ENCODE results near the gene WSCD2. TPM values are rescaled to one million over a fixed set of nuclear protein-coding genes. Genes with fewer than 3 reads are reported as not detected.

Gene WSCD2
- total RNA-seq, 2 experiments from 2014 or later, result not detected

DNA sequence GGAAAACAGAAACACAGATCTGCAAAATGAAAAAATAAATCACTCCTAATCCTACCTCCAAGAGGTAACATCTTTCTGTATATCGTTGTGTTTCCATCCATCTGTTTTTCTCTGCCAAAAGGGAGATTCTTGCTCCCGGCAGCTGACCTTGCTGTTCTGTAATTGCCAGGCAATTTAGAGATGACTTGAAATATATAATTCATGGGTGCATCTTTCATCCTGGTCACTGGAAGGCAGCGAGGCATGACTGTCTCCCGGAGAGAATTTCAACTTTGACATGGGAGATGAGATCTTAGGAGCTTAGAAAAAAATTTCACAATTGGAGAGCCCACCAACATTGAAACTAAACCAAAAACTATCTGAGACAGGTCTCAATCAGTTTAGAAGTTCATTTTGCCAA is 53.0 kb downstream of the WSCD2 start:
- CTCF ChIA-PET, result interaction anchor here (0.7 to 1.2 kb wide), 3 partner anchors 13 to 237 kb away, joined by 3 to 6 read pairs (median 3); no protein-coding TSS in a partner anchor
- H3K4me3 Mint-ChIP-seq, result no peak overlapping the region
- no peaks in the 10 kb centered on the region for H3K9me3 Mint-ChIP-seq
- H3K4me1 Mint-ChIP-seq, result no peaks in the 10 kb centered on the region
- no peaks in the 10 kb centered on the region for H3K27me3 Mint-ChIP-seq
- POLR2A ChIA-PET, result no interaction called here
- no peak for DNase-seq
- no peak overlapping the region for H3K27ac Mint-ChIP-seq
- H3K36me3 Mint-ChIP-seq (ENCODE audit: low read depth), result no peaks in the 10 kb centered on the region

DNA sequence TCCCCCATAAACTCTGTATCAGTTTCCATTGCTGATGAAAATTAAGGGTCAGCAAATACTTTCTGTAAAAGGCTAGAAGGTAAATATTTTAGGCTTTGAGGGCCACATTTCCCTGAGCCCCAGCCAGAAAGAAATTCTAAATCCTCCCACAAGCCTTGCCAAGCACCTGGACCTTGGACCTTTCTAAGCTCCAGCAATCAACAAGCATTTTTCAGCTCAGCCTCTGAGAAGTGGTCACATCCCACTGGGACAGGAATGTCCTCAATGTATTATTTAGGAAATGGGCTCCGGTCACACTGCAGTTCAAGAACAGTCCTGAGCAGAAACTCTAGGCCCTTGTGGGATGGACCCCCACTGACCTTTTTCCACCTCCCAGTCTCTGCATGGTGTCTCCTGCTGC is 55.9 kb downstream of the WSCD2 start:
- CTCF ChIA-PET, result no interaction called here
- no peaks in the 10 kb centered on the region for H3K27me3 Mint-ChIP-seq
- H3K9me3 Mint-ChIP-seq, result no peaks in the 10 kb centered on the region
- no peak for DNase-seq
- H3K36me3 Mint-ChIP-seq (ENCODE audit: low read depth), result no peaks in the 10 kb centered on the region
- POLR2A ChIA-PET, result no interaction called here
- no peak overlapping the region for H3K4me3 Mint-ChIP-seq
- no peak overlapping the region for H3K27ac Mint-ChIP-seq
- no peaks in the 10 kb centered on the region for H3K4me1 Mint-ChIP-seq

DNA sequence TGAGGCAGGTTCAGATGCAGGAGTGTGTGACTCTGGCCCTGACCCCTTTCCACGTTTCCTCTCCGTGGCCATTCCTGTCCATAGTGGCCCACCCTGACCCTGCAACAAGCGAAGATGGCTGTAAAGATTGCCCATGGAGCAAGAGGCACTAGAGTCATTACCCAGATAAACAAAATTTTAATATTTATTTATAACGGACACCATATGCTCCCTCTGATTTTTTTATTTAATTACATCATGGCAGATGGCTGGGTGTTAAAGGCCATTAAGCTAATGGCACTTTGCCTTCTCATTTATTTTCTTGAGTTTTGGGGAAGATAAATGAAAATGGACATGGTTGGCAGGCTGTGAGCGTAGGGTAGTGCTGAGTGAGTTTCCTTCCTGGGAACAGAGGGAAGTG is 58.7 kb downstream of the WSCD2 start:
- no peaks in the 10 kb centered on the region for H3K36me3 Mint-ChIP-seq (ENCODE audit: low read depth)
- DNase-seq, result no peak
- POLR2A ChIA-PET, result no interaction called here
- H3K4me3 Mint-ChIP-seq, result no peak overlapping the region
- H3K9me3 Mint-ChIP-seq, result no peaks in the 10 kb centered on the region
- H3K4me1 Mint-ChIP-seq, result no peaks in the 10 kb centered on the region
- CTCF ChIA-PET, result interaction anchor here (1.2 kb wide), 1 partner anchor 38 kb away, joined by 3 read pairs; no protein-coding TSS in a partner anchor
- no peaks in the 10 kb centered on the region for H3K27me3 Mint-ChIP-seq
- H3K27ac Mint-ChIP-seq, result no peak overlapping the region

DNA sequence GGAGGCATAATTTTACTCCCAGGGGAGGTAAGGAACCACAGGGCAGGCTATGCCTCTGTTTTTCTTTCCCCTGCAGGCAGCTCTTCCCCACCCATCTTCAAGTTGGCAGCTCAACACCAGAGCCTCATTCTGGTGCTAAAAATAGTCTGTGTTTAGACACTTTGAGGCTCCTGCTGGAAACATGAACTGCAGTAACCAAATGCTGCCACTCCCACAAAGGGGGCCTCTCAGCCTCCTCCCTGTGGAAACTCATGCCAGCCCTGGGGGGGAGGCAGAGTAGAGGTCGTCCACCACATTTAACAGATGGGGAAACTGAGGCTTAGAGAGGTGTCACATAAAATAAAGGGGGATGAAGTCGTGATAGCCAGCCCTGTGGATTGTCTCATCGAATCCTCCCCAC is 61.4 kb downstream of the WSCD2 start:
- H3K27ac Mint-ChIP-seq, result no peak overlapping the region
- ChIA-PET POLR2A (no interaction called here), CTCF (no interaction called here)
- H3K4me3 Mint-ChIP-seq, result no peak overlapping the region
- no peaks in the 10 kb centered on the region for H3K9me3 Mint-ChIP-seq
- H3K4me1 Mint-ChIP-seq, result no peaks in the 10 kb centered on the region
- no peaks in the 10 kb centered on the region for H3K27me3 Mint-ChIP-seq
- H3K36me3 Mint-ChIP-seq (ENCODE audit: low read depth), result no peaks in the 10 kb centered on the region
- no peak for DNase-seq

DNA sequence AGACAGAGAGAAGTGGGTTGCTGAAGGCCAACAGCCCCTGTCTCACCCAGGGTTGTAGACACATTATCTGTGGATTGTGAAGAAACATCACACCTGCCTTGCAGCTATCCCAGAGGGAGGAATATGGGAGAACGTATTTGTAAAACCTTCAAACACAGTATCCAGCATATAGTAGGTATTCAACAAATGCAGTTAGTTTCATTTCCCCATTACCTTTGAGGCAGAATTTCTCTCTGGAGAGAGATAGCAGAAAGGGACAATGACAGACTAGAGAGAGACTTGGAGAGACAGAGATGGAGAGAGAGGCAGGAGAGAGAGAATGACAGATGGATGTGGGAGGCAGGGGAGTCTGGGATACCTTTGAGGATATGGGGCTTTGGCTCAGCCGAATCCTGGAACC is 62.0 kb downstream of the WSCD2 start:
- no peaks in the 10 kb centered on the region for H3K4me1 Mint-ChIP-seq
- no peak overlapping the region for H3K4me3 Mint-ChIP-seq
- H3K9me3 Mint-ChIP-seq, result no peaks in the 10 kb centered on the region
- no peaks in the 10 kb centered on the region for H3K36me3 Mint-ChIP-seq (ENCODE audit: low read depth)
- CTCF ChIA-PET, result no interaction called here
- no peaks in the 10 kb centered on the region for H3K27me3 Mint-ChIP-seq
- POLR2A ChIA-PET, result no interaction called here
- no peak for DNase-seq
- H3K27ac Mint-ChIP-seq, result no peak overlapping the region

DNA sequence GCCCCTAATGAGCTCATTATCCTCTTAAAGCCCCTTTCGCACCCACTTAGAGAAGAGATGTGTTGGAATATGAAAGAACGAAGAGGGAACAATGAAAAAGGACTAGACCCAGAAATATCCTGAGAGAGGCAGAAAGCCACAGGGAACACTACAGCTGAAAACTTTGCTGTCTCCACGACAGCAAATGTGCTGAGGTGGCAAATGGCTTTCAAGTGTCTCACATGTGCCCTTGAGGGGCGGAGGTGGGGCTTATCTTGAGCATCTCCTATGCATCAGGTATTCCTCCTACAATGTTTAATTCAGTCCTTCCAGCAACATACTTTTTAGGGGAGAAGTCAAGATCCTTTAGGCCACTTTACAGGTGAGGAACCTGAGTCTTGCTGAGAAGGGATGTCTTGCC is 62.9 kb downstream of the WSCD2 start:
- Mint-ChIP-seq H3K4me1 (no peaks in the 10 kb centered on the region), H3K27ac (no peak overlapping the region), H3K4me3 (no peak overlapping the region), H3K27me3 (no peaks in the 10 kb centered on the region), H3K36me3 (ENCODE audit: low read depth) (no peaks in the 10 kb centered on the region), H3K9me3 (no peaks in the 10 kb centered on the region)
- ChIA-PET POLR2A (no interaction called here), CTCF (no interaction called here)
- DNase-seq, result no peak

DNA sequence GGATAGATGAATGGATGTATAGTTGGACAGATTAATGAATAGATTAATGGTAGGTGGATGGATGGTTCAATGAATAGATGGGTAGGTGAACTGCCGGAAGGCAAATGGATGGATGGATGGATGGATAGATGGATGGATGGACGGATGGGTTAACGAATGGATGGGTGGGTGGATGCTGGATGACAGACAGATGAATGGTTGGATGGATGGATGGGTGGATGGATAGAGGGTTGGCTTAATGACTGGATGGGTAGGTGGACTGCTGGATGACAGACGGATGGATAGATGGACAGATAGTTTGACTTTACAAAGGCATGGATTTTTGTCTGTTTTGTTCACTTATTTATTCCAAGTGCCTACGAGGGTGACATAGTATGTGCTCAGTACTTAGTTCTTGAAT is 64.4 kb downstream of the WSCD2 start:
- H3K4me1 Mint-ChIP-seq, result no peaks in the 10 kb centered on the region
- no peak for DNase-seq
- H3K27ac Mint-ChIP-seq, result no peak overlapping the region
- CTCF ChIA-PET, result no interaction called here
- H3K9me3 Mint-ChIP-seq, result no peaks in the 10 kb centered on the region
- H3K27me3 Mint-ChIP-seq, result no peaks in the 10 kb centered on the region
- no peaks in the 10 kb centered on the region for H3K36me3 Mint-ChIP-seq (ENCODE audit: low read depth)
- no peak overlapping the region for H3K4me3 Mint-ChIP-seq
- POLR2A ChIA-PET, result no interaction called here

DNA sequence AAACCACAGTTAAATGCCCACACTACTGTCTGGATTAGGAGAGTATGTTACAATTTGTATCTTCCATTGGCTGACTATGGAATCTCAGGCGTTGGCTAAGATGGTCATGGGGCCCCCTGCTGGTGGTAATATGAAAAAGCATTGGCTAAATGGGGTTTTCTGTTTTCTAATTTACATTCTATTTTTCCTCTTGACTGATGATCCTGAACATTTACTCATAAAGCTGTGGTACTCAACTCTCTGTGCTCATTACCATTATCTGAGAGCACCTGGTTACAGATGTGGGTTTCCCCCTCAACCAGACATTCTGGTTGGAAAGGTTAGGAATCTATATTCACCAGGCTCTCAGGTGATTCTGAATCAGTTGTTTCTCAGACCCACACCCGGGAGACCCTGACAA is 64.8 kb downstream of the WSCD2 start:
- ChIA-PET CTCF (no interaction called here), POLR2A (no interaction called here)
- peak; percentile 19 for DNase-seq
- H3K9me3 Mint-ChIP-seq, result no peaks in the 10 kb centered on the region
- no peaks in the 10 kb centered on the region for H3K27me3 Mint-ChIP-seq
- no peak overlapping the region for H3K4me3 Mint-ChIP-seq
- H3K27ac Mint-ChIP-seq, result no peak overlapping the region
- H3K4me1 Mint-ChIP-seq, result no peaks in the 10 kb centered on the region
- H3K36me3 Mint-ChIP-seq (ENCODE audit: low read depth), result no peaks in the 10 kb centered on the region

DNA sequence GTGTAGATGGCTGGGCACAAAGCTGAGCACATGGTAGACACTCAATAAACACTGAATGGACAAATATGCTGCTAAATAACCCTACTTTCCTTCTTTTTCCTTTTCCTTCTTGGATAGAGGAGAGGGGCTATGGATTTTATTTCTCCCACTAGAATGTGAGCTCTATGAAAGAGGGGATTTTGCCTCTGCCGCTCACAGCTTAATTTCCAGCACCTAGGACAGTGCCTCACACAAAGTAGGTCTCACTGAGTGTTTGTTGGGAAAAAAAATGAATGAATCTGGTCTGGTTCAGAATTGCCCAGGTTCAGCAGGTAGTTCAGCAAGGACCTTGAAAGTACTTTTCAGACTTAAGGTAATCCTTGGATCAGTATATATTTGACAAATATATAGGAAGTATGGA is 65.5 kb downstream of the WSCD2 start:
- Mint-ChIP-seq H3K27me3 (no peaks in the 10 kb centered on the region), H3K36me3 (ENCODE audit: low read depth) (no peaks in the 10 kb centered on the region), H3K9me3 (no peaks in the 10 kb centered on the region), H3K4me1 (no peaks in the 10 kb centered on the region), H3K27ac (no peak overlapping the region), H3K4me3 (no peak overlapping the region)
- CTCF ChIA-PET, result interaction anchor here (0.9 kb wide), 1 partner anchor 12 kb away, joined by 6 read pairs; no protein-coding TSS in a partner anchor
- no peak for DNase-seq
- POLR2A ChIA-PET, result no interaction called here

DNA sequence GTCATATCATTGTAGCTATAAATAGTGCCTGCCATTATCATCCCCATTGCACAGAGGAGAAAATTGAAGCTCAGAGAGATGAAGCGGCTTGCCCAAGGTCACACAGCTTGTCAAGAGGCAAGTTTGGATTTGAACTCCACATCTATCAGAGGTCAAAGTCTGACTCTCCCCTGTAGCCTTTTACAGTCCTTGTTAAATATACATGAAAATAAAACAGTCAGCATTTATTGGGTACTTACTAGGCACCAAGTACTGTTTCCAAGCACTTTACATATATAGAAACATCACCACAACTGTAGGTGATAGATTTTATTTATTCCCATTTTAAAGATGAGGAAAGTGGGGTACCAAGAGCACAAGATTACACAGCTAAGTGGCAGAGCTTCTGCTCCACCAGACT is 67.2 kb downstream of the WSCD2 start:
- ChIA-PET POLR2A (no interaction called here), CTCF (no interaction called here)
- Mint-ChIP-seq H3K36me3 (ENCODE audit: low read depth) (no peaks in the 10 kb centered on the region), H3K27ac (no peak overlapping the region), H3K4me1 (no peaks in the 10 kb centered on the region), H3K27me3 (no peaks in the 10 kb centered on the region), H3K9me3 (no peaks in the 10 kb centered on the region), H3K4me3 (no peak overlapping the region)
- no peak for DNase-seq

DNA sequence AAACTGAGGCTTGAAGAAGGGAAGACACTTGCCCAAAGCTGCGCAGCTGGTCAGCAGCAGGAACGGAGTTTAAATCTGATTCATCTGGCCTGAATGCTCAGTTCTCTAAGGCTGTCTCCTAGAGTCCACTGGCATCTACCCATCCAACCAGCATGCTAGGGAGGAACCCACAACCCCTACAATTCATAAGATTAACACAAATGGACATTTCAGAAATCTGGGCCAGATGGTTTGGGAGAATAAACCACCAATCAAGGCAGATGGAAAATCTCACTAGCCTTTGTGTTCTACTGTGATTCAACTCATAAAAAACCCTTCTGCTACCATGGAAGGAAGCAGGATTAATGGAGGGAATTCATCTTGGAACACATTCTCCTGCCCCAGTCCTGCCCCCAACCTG is 67.8 kb downstream of the WSCD2 start:
- ChIA-PET POLR2A (no interaction called here), CTCF (no interaction called here)
- Mint-ChIP-seq H3K9me3 (no peaks in the 10 kb centered on the region), H3K4me1 (no peaks in the 10 kb centered on the region), H3K36me3 (ENCODE audit: low read depth) (no peaks in the 10 kb centered on the region), H3K27me3 (no peaks in the 10 kb centered on the region), H3K4me3 (no peak overlapping the region), H3K27ac (no peak overlapping the region)
- DNase-seq, result no peak

DNA sequence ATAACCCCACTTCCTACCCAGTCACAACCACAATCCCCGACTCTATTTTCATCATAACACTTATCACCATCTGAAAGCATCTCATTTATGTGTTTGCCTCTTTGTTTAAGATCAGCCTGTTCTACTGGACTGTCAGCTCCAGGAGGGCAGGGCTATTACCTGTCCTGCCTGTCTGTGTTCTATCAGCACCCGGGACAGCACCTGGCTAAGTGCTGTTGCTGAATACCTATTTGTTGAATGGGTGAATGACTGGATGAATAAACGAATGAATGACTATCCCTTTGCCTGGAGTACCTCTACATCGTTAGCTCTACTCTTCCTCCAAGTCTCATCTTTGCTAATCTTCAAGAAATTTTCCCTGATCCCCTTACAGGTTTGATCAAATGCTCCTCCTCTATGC is 69.0 kb downstream of the WSCD2 start:
- no peaks in the 10 kb centered on the region for H3K4me1 Mint-ChIP-seq
- H3K27ac Mint-ChIP-seq, result no peak overlapping the region
- POLR2A ChIA-PET, result no interaction called here
- CTCF ChIA-PET, result no interaction called here
- H3K36me3 Mint-ChIP-seq (ENCODE audit: low read depth), result no peaks in the 10 kb centered on the region
- no peaks in the 10 kb centered on the region for H3K9me3 Mint-ChIP-seq
- no peak overlapping the region for H3K4me3 Mint-ChIP-seq
- DNase-seq, result no peak
- no peaks in the 10 kb centered on the region for H3K27me3 Mint-ChIP-seq

DNA sequence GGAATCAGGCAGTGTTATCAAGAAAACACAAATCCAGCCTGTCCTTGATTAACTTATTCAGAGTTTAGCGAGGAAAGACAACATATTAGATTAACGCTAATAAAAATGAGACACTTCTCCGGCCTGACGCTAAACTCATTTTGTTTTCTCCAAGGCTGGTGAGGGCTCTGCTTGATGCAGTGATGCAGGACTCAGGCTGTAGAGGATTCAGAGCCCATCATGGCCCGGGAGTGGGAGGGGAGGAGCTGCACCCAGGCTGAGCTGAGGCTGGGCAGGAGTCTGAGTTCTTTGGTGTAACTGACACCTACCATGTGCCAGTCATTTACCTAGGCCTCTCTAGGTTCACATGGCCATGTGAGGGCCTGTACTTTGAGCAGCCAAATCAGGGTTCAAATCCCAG is 70.0 kb downstream of the WSCD2 start:
- Mint-ChIP-seq H3K36me3 (ENCODE audit: low read depth) (no peaks in the 10 kb centered on the region), H3K4me3 (no peak overlapping the region), H3K4me1 (no peaks in the 10 kb centered on the region), H3K27ac (no peak overlapping the region), H3K9me3 (peaks cover 1% of the 10 kb centered on the region), H3K27me3 (peaks cover 1% of the 10 kb centered on the region)
- ChIA-PET CTCF (no interaction called here), POLR2A (no interaction called here)
- DNase-seq, result no peak

DNA sequence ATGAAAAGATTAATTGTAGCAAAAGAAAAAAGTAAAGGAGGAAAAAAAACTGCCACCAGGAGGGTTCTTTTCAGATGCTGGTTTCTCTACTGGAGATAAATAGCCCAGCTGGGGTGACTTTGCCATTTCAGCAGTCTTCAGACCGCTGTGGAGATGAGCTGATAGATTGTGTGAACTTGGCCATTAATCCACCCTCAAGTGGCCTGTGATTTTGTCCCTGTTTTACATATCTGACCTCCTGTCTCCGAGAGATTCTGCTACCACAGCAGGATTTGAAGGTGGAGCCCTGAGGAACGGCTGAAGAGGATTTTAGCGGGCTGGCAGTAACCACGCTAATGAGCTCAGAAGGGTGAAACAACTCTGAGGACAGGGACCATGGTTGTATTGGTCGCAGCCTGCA is 72.7 kb downstream of the WSCD2 start:
- H3K27ac Mint-ChIP-seq, result no peak overlapping the region
- POLR2A ChIA-PET, result no interaction called here
- no peaks in the 10 kb centered on the region for H3K4me1 Mint-ChIP-seq
- peaks cover 3% of the 10 kb centered on the region for H3K9me3 Mint-ChIP-seq
- peaks cover 6% of the 10 kb centered on the region for H3K27me3 Mint-ChIP-seq
- CTCF ChIA-PET, result interaction anchor here (0.7 kb wide), 1 partner anchor 123 kb away, joined by 3 read pairs; no protein-coding TSS in a partner anchor
- no peak overlapping the region for H3K4me3 Mint-ChIP-seq
- no peaks in the 10 kb centered on the region for H3K36me3 Mint-ChIP-seq (ENCODE audit: low read depth)
- DNase-seq, result no peak

Measured in activated CD4-positive, alpha-beta T cell treated with anti-CD3 and anti-CD28 coated beads, Interleukin-2, amount 10 ng/mL, durations not matched to agents 7 days and 5 days (primary cell).